Activated T-helper 1 cell treated with anti-CD3 and anti-CD28 coated beads, Interleukin-12 subunit alpha, Interleukin-12 subunit beta, Interleukin-2, Interleukin-4 antibody, amounts not matched to agents 30 ng/mL and 10 ng/mL and 1 ng/mL, durations not matched to agents 14 hours and 24 hours and 36 hours (primary cell): Measurements from ENCODE around the gene FAM222A. TPM values are rescaled to one million over a fixed set of nuclear protein-coding genes. Genes with fewer than 3 reads are reported as not detected.

Source experiments
- DNase-seq: peaks from one replicate; pipeline ENCODE4 v3.0.0; 2021; ENCODE audit warnings: low spot score
- H3K27ac Mint-ChIP-seq: one replicate; pipeline ENCODE4 v1.8.0; 2021; ENCODE audit warnings: mild to moderate bottlenecking, mixed read lengths
- H3K27me3 Mint-ChIP-seq: one replicate; pipeline ENCODE4 v1.8.0; 2022; ENCODE audit warnings: mild to moderate bottlenecking, moderate library complexity, mixed read lengths; ENCODE audit not compliant: insufficient read depth
- H3K36me3 Mint-ChIP-seq: one replicate; pipeline ENCODE4 v1.8.0; 2021; ENCODE audit warnings: low read depth, mixed read lengths
- H3K4me1 Mint-ChIP-seq: one replicate; pipeline ENCODE4 v1.8.0; 2021; ENCODE audit warnings: low read depth, mixed read lengths
- H3K4me3 Mint-ChIP-seq: one replicate; pipeline ENCODE4 v1.8.0; 2021; ENCODE audit warnings: mild to moderate bottlenecking, moderate library complexity, mixed read lengths
- H3K9me3 Mint-ChIP-seq: one replicate; pipeline ENCODE4 v1.8.0; 2021; ENCODE audit warnings: mixed read lengths
- intact Hi-C: fragments of 100-400 bp; cut with micrococcal nuclease; formaldehyde crosslinking; loops from one replicate; pipeline ENCODE4 v1.15.1; 2024
- total RNA-seq: library from RNA; stranded (reverse); gene quantifications from 2 replicates; pipeline ENCODE4 v1.2.3, GENCODE V29; 2022

The FAM222A gene
- total RNA-seq, 1 donor from 2014 or later = 2.4 TPM

DNA sequence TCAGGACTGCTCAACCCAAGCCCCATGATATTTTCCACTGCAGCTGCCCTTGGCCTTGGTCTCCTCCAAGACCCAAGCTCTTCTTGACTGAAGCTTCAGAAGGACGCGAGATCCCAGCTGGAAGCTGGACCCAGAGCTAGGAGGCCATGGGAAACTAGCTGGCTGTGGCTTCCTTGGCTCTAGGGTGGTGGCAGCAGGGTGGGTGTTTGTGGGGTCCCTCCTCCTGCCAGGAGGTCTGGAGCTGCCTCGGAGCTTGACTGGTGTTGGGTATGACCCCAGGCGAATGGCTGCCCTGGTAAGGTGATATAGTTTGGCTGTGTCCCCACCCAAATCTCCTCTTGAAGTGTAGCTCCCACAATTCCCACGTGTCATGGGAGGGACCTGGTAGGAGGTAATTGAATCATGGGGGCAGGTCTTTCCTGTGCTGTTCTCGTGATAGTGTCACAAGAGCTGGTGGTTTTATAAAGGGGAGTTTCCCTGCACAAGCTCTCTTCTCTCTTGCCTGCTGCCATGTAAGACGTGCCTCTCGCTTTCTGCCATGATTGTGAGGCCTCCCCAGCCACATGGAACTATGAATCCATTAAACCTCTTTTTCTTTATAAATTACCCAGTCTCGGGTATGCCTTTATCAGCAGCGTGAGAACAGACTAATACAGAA is 68.2 kb downstream of the FAM222A start:
- H3K4me3 Mint-ChIP-seq = no peak overlapping the region
- no peak overlapping the region for H3K27ac Mint-ChIP-seq
- H3K27me3 Mint-ChIP-seq = peaks cover 3% of the 10 kb centered on the region
- intact Hi-C loops = no loop called here
- no peaks in the 10 kb centered on the region for H3K9me3 Mint-ChIP-seq
- H3K36me3 Mint-ChIP-seq = no peaks in the 10 kb centered on the region
- no peak for DNase-seq
- peaks cover 5% of the 10 kb centered on the region for H3K4me1 Mint-ChIP-seq

DNA sequence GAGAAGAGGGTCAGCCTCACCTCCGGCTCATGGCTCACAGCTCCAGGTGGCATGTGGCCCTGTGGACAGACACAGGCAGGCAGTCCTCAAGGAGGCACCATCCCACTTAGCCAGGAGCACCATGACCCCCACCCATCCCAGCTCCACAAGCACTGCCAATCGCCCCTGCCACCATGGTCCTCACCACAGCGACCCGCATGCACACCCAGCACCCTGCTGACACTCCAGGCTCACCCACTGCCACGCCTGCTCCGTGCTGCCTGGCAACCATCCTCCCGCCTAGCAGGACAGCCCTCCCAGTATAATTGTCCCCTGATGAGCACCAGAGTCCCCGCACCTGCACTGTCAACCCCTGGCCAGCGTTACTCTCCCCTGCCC is 68.7 kb downstream of the FAM222A start:
- Mint-ChIP-seq H3K27me3 (peaks cover 4% of the 10 kb centered on the region), H3K4me1 (peaks cover 4% of the 10 kb centered on the region), H3K9me3 (no peaks in the 10 kb centered on the region), H3K36me3 (no peaks in the 10 kb centered on the region), H3K4me3 (no peak overlapping the region), H3K27ac (no peak overlapping the region)
- DNase-seq = no peak
- intact Hi-C loops = no loop called here

DNA sequence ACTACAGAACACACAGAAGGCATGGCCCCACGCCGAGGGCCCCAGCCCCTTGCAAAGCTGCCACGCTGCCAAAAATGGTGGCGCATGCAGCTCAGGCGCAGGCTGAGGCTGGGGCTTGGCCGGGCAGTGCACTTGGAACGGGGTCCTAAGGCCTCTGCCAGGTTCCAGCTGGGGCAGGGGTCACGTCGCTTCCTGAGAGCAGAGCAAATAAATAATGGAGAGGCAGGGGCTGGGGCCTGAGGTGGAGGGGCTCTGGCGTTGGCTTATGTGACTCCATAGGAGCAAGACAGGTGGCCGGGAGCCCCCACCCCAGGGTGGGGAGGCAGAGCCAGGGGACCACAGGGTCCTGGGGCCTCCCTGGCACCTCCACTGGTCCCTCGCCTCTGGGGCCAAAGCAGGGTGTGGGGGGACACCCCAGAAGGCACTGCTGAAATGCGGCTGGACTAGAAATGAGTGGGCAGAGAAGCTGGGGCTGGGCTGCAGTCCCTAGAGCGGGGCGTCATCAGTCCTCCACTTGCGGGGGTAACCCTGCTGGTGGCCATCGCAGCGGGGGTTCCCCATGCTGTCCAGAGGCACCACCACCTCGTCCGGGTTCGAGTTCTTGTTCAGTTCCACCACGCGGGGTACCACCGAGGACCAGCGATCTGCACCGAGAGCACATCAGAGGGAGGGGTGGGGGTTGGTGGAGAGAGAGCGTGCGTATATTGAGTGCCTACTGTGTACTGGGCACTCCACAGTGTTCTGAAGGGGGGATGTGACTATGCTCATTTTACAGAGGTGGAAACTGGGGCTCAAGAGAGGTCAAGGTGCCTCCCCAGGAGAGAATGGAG is 69.7 kb downstream of the FAM222A start:
- no peaks in the 10 kb centered on the region for H3K4me1 Mint-ChIP-seq

DNA sequence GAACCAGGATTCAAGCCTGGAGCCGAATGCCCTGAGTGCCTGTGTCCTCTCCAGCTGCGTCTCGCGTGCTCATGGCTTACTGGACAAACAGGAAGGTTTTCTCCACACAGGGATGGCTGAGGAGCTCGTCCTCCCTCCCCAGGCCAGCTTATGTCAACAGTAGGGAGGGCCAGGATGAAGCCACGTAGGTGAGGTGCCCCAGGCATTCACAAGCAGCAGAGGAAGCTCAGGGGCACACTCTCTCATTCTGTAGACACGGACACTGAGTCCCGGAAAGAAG is 70.3 kb downstream of the FAM222A start:
- intact Hi-C loops = no loop called here
- H3K9me3 Mint-ChIP-seq = no peaks in the 10 kb centered on the region
- no peaks in the 10 kb centered on the region for H3K4me1 Mint-ChIP-seq
- H3K4me3 Mint-ChIP-seq = no peak overlapping the region
- peaks cover 5% of the 10 kb centered on the region for H3K27me3 Mint-ChIP-seq
- H3K27ac Mint-ChIP-seq = no peak overlapping the region
- no peaks in the 10 kb centered on the region for H3K36me3 Mint-ChIP-seq
- no peak for DNase-seq

More for the DNA sequence above, 69.7 kb downstream of the FAM222A start:
- no peak for DNase-seq
- no peak overlapping the region for H3K27ac Mint-ChIP-seq
- no peak overlapping the region for H3K4me3 Mint-ChIP-seq
- H3K36me3 Mint-ChIP-seq = no peaks in the 10 kb centered on the region
- peaks cover 5% of the 10 kb centered on the region for H3K27me3 Mint-ChIP-seq
- intact Hi-C loops = no loop called here
- H3K9me3 Mint-ChIP-seq = no peaks in the 10 kb centered on the region

DNA sequence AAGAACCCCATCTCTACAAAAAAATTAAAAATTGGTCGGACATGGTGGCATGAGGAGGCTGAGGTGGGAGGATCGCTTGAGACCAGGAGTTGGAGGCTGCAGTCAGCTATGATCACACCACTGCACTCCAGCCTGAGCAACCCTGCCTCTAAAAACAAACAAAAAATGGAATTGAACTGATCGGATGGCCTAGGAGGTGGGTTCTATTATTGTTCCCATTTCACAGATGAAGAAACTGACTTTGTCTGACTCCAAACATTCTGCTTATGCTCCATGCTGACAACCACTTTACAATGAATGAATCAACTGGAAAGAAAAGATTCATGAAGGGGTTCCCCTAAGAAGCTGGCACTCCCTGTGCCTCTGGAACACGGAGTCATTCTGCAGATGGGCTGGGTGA is 72.2 kb downstream of the FAM222A start:
- no peak overlapping the region for H3K4me3 Mint-ChIP-seq
- intact Hi-C loops = no loop called here
- DNase-seq = no peak

DNA sequence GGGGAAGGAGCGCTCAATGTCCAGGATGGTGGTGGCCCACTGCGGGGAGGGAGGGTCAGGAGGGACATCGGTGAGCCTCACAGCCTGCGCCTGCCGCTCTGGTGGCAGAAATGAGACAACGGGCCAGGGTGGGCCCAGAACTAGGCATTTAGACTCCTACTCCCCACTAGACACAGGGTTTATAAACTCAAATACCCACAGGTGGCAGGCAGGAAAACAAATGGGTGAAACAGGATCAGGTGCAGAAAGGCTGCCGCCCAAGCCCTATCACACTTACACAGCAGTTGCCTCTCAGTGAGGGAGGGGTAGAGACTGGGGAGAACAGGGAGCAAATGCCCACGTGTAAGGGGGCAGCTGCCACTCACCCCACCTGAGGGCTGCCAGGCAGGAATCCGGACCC is 73.2 kb downstream of the FAM222A start:
- Mint-ChIP-seq H3K4me3 (no peak overlapping the region), H3K4me1 (no peaks in the 10 kb centered on the region)
- intact Hi-C loops = no loop called here

More for the DNA sequence above, 72.2 kb downstream of the FAM222A start:
- Mint-ChIP-seq H3K27me3 (peaks cover 5% of the 10 kb centered on the region), H3K36me3 (no peaks in the 10 kb centered on the region), H3K27ac (no peak overlapping the region), H3K4me1 (no peaks in the 10 kb centered on the region), H3K9me3 (no peaks in the 10 kb centered on the region)

DNA sequence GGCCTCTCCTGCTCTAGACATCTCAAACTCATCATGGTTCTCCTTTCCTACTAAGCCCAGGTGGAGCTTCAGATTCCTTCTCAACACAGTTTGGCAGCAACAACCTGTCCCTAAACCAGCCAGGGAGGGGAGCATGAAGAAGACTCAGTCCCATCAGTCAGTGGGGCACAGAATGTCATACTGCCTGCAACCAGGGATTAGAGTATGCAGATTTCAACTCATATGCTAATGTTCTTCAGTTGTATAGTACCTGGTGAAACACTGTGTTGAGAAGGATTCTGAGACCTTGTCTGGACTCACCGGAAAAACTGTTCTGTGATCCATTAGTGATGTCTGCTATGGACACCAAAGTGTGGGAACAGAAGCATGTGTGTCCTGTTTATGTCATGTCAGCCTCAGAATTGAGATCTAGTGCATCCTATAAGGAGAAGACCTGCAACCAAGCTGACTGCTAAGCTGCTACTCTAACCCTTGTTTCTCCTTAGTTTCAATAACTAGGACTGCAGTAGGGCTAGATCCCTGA is 76.0 kb downstream of the FAM222A start:
- no peaks in the 10 kb centered on the region for H3K4me1 Mint-ChIP-seq
- intact Hi-C loops = no loop called here
- H3K27me3 Mint-ChIP-seq = peaks cover 2% of the 10 kb centered on the region
- no peaks in the 10 kb centered on the region for H3K36me3 Mint-ChIP-seq
- H3K9me3 Mint-ChIP-seq = no peaks in the 10 kb centered on the region
- H3K27ac Mint-ChIP-seq = no peak overlapping the region
- no peak overlapping the region for H3K4me3 Mint-ChIP-seq
- DNase-seq = no peak

More for the DNA sequence above, 73.2 kb downstream of the FAM222A start:
- no peak for DNase-seq
- Mint-ChIP-seq H3K27ac (no peak overlapping the region), H3K9me3 (no peaks in the 10 kb centered on the region), H3K27me3 (peaks cover 5% of the 10 kb centered on the region), H3K36me3 (no peaks in the 10 kb centered on the region)

DNA sequence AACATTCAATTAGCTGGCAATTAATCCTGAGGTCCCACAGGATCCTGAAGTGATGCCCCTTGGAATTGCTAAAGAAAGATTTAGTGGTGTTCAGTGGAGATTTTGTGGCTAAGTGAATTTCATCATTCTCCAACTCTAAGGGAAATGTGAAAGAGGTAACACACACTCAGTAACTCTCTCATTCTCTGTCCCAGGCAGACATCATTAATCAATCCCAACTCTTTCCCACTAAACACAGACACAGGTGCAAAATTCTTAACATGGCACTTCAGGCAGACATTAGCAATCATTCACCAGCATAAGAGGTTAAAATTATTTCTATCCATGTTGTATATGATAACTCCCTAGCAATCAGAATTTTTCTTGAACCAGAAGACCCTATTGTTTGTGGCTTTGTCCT is 79.4 kb downstream of the FAM222A start:
- Mint-ChIP-seq H3K4me1 (no peaks in the 10 kb centered on the region), H3K27ac (no peak overlapping the region), H3K27me3 (peaks cover 6% of the 10 kb centered on the region), H3K4me3 (no peak overlapping the region), H3K36me3 (no peaks in the 10 kb centered on the region), H3K9me3 (no peaks in the 10 kb centered on the region)
- intact Hi-C loops = no loop called here
- no peak for DNase-seq

DNA sequence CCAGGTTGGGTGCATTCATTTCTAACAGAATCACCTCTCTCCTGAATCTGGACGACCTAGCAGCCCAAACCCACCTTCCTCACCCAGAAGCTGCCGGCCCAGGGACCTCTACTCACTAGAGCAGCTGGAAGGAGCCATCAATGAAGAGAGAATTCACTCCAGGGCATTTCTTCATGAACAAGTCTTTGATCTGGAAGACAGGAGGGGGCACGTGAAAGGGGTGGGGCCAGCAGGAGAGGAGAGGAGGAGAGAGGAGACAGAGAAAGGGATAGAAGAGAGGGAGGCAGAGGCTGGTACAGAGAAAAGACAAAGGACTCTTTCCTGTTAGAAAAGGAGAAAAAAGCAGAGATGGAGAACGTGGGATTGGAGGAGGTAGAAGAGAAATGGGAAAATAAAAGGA is 79.8 kb downstream of the FAM222A start:
- Mint-ChIP-seq H3K27me3 (peaks cover 6% of the 10 kb centered on the region), H3K9me3 (no peaks in the 10 kb centered on the region), H3K4me3 (no peak overlapping the region), H3K36me3 (no peaks in the 10 kb centered on the region), H3K27ac (no peak overlapping the region), H3K4me1 (no peaks in the 10 kb centered on the region)
- intact Hi-C loops = no loop called here
- no peak for DNase-seq

DNA sequence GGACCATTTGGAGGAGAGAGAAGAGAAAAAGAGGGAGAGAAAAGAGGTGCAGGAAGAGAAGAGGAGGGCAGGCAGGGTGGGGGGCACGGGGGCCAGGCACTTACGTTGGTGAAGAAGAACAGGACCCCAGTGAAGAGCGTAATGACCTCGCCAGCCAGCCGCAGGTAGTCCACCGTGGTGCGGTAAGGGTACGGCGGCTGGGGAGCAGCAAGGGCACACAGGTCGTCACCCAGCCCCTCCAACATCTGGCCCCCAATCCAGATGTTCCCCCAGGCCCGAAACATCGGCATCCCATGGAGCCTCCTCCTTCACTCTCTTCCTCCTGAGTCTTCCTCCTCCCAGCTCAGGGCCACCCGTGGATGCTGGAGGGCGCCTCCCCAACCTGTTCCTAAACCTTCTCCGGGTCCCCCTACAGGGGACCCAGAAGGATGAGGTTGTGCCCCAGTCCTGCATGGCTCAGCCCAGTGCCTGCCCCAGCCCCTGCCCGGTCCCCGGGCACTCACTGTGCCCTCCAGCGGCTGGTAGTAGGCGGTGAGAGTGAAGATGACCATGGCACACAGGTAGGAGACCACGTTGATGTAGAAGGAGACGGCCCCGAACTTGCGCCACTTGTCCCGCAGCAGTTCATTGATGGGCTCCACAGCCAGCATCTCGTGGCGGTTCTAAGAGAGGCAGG is 80.3 kb downstream of the FAM222A start:
- Mint-ChIP-seq H3K4me3 (no peak overlapping the region), H3K27me3 (peaks cover 6% of the 10 kb centered on the region), H3K4me1 (no peaks in the 10 kb centered on the region), H3K9me3 (no peaks in the 10 kb centered on the region), H3K27ac (no peak overlapping the region), H3K36me3 (no peaks in the 10 kb centered on the region)
- DNase-seq = no peak
- intact Hi-C loops = no loop called here

DNA sequence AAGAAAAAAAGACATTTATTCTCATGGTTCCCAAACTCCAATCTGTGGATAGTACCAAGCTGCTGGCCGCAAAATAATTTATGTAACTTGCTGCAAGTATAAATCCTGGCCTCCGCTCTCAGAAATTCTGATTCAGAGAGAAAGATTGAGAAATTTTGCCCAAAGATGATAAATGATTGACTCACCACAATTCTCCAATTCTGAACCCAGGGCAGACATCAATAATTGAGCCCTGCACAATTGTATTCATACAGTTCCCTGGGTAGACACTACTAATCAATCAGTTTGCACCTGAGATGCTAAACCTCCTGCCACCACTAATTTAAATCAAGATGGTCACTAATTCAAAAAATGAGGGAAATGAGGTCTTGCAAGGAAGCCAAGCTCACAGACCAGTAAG is 81.4 kb downstream of the FAM222A start:
- Mint-ChIP-seq H3K4me3 (no peak overlapping the region), H3K9me3 (no peaks in the 10 kb centered on the region), H3K27ac (no peak overlapping the region), H3K27me3 (peaks cover 6% of the 10 kb centered on the region), H3K4me1 (no peaks in the 10 kb centered on the region), H3K36me3 (no peaks in the 10 kb centered on the region)
- intact Hi-C loops = no loop called here
- DNase-seq = no peak

DNA sequence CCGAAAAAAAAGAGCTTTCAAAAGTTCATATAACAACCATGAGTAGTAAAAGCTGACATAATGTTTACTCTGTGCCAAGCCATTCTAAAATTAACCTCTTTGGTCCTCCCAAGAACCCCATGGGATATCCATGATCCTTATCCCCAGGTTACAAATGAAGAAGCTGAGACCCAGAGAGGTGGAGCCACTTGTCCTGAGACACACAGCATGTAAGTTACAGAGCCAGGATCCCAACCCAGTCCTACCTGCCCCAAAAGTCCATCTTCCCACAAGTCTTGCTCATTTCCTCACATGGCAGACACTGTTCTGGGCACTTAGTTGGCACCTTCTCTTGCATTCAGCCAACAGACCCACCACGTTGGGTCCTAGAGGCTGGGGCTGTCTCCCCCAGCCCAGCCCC is 82.4 kb downstream of the FAM222A start:
- intact Hi-C loops = no loop called here
- no peaks in the 10 kb centered on the region for H3K4me1 Mint-ChIP-seq
- no peak overlapping the region for H3K4me3 Mint-ChIP-seq
- H3K36me3 Mint-ChIP-seq = no peaks in the 10 kb centered on the region
- peaks cover 6% of the 10 kb centered on the region for H3K27me3 Mint-ChIP-seq
- no peaks in the 10 kb centered on the region for H3K9me3 Mint-ChIP-seq
- no peak overlapping the region for H3K27ac Mint-ChIP-seq
- DNase-seq = no peak
